ENCODE results near the gene PITPNM3.

PITPNM3 gene

GRCh38 chr17:6480303-6480675 is 76.1 kb downstream of the PITPNM3 start:
- no peak for DNase-seq

- peak in 10 of 58 donors; percentile 10 to 35 (median 18) for DNase-seq
Measured at GRCh38 chr17:6479622-6480302, 76.6 kb downstream of the PITPNM3 start.

- DNase-seq = no peak
Measured at GRCh38 chr17:6478486-6478885, 77.9 kb downstream of the PITPNM3 start.

- DNase-seq = no peak
Measured at GRCh38 chr17:6477831-6478383, 78.4 kb downstream of the PITPNM3 start.

GRCh38 chr17:6476810-6477179 is 79.6 kb downstream of the PITPNM3 start:
- DNase-seq = peak in 1 of 58 donors; percentile 5

- no peak for DNase-seq
Measured at GRCh38 chr17:6476076-6476809, 80.1 kb downstream of the PITPNM3 start.

GRCh38 chr17:6475411-6475810 is 80.9 kb downstream of the PITPNM3 start:
- peak in 5 of 58 donors; percentile 5 to 59 (median 20) for DNase-seq

GRCh38 chr17:6474906-6475305 is 81.4 kb downstream of the PITPNM3 start:
- DNase-seq = peak in 10 of 58 donors; percentile 4 to 37 (median 18)

GRCh38 chr17:6474376-6474775 is 82.0 kb downstream of the PITPNM3 start:
- no peak for DNase-seq

GRCh38 chr17:6473128-6473767 is 83.1 kb downstream of the PITPNM3 start:
- peak in 56 of 58 donors; percentile 5 to 87 (median 54) for DNase-seq

GRCh38 chr17:6472517-6472916 is 83.8 kb downstream of the PITPNM3 start:
- DNase-seq = no peak

GRCh38 chr17:6471531-6472465 is 84.6 kb downstream of the PITPNM3 start:
- no peak for DNase-seq

GRCh38 chr17:6470751-6471521 is 85.4 kb downstream of the PITPNM3 start:
- peak in 1 of 58 donors; percentile 16 for DNase-seq

- DNase-seq = no peak
Measured at GRCh38 chr17:6470146-6470718, 86.1 kb downstream of the PITPNM3 start.

- no peak for DNase-seq
Measured at GRCh38 chr17:6468051-6468790, 88.1 kb downstream of the PITPNM3 start.

GRCh38 chr17:6467567-6467966 is 88.8 kb downstream of the PITPNM3 start:
- no peak for DNase-seq

GRCh38 chr17:6465206-6466003 is 91.0 kb downstream of the PITPNM3 start:
- no peak for DNase-seq

- no peak for DNase-seq
Measured at GRCh38 chr17:6464446-6465041, 91.8 kb downstream of the PITPNM3 start.

Measured in anterior cingulate cortex (tissue), 58 donors.